ENCODE results near the gene PLCB1. TPM values are rescaled to one million over a fixed set of nuclear protein-coding genes. Genes with fewer than 3 reads are reported as not detected.

The PLCB1 gene
- 6.8 and 10.4 TPM in 2 replicates for total RNA-seq (2021)
- percentile 55 among the genes with signal in this experiment for Bru-seq, nascent RNA
- BruChase-seq, experiment 1, labeled RNA remaining after a 2-hour chase, result percentile 59 among the genes with signal in this experiment
- percentile 52 among the genes with signal in this experiment for BruChase-seq, experiment 2, labeled RNA remaining after a 6-hour chase
- long read RNA-seq, full-length matches to known transcripts, result 2 of 8 reads
- long read RNA-seq, partial matches to known transcripts, result 0 of 8 reads
- long read RNA-seq, other reads (novel, unspliced or antisense), result 6 of 8 reads

- H3K4me1 ChIP-seq (ENCODE audit: insufficient read depth, low read length, poor library complexity, severe bottlenecking), result peaks cover 16% of the 10 kb centered on the region
- H3K36me3 ChIP-seq (ENCODE audit: insufficient read depth, low read length, poor library complexity, severe bottlenecking), result no peaks in the 10 kb centered on the region
- ChIA-PET POLR2A (ENCODE audit: low non-redundant PET) (no interaction called here), CTCF (interaction anchor here (1.0 to 1.4 kb wide), 3 partner anchors 88 to 404 kb away, joined by 3 to 5 read pairs (median 3); no protein-coding TSS in a partner anchor)
- no TSS peak for BruUV-seq (replicated peaks)
- peaks cover 17% of the 10 kb centered on the region for H3K27me3 ChIP-seq (replicated peaks; ENCODE audit: insufficient read depth, low read depth, low read length, poor library complexity)
- H3K4me3 ChIP-seq (ENCODE audit: low read depth, low read length, poor library complexity, severe bottlenecking), result peak within 1 kb of the TSS; percentile 74
- intact Hi-C loops (cut with micrococcal nuclease; ENCODE audit: unreplicated experiment), result loop anchor here (2.0 to 10.0 kb wide), 4 partner anchors 90 to 587 kb away; no protein-coding TSS in a partner anchor
- no peak for TF ChIP-seq EZH2 (IDR thresholded peaks at IDR 0.05; ENCODE audit: borderline replicate concordance, low read depth, low read length, poor library complexity, severe bottlenecking)
- TF ChIP-seq CTCF (conservative IDR thresholded peaks at IDR 0.05; ENCODE audit: low read depth, low read length), result peak; percentile 85
- H3K9me3 ChIP-seq (ENCODE audit: low read depth, low read length, poor library complexity, severe bottlenecking), result no peaks in the 10 kb centered on the region
- peak within 1 kb of the TSS; percentile 63 for H3K27ac ChIP-seq (ENCODE audit: low read depth, low read length, poor library complexity, severe bottlenecking)
- DNase-seq (ENCODE audit: low spot score), result peak; percentile 90
Observed at GRCh38 chr20:8131598-8132483, at the start of gene PLCB1. Gene PLCB1, plus strand, starts transcription at chr20:8132266. Its CDS starts 386 bp downstream, at chr20:8132652.

- no peaks in the 10 kb centered on the region for H3K4me1 ChIP-seq (ENCODE audit: insufficient read depth, low read length, poor library complexity, severe bottlenecking)
- H3K4me3 ChIP-seq (ENCODE audit: low read depth, low read length, poor library complexity, severe bottlenecking), result no peak overlapping the region
- ChIA-PET CTCF (no interaction called here), POLR2A (ENCODE audit: low non-redundant PET) (no interaction called here)
- no peaks in the 10 kb centered on the region for H3K27me3 ChIP-seq (replicated peaks; ENCODE audit: insufficient read depth, low read depth, low read length, poor library complexity)
- no peaks in the 10 kb centered on the region for H3K9me3 ChIP-seq (ENCODE audit: low read depth, low read length, poor library complexity, severe bottlenecking)
- DNase-seq (ENCODE audit: low spot score), result no peak
- H3K36me3 ChIP-seq (ENCODE audit: insufficient read depth, low read length, poor library complexity, severe bottlenecking), result no peaks in the 10 kb centered on the region
- no peak for TF ChIP-seq EZH2 (IDR thresholded peaks at IDR 0.05; ENCODE audit: borderline replicate concordance, low read depth, low read length, poor library complexity, severe bottlenecking)
- TF ChIP-seq CTCF (conservative IDR thresholded peaks at IDR 0.05; ENCODE audit: low read depth, low read length), result no peak
- H3K27ac ChIP-seq (ENCODE audit: low read depth, low read length, poor library complexity, severe bottlenecking), result no peak overlapping the region
- intact Hi-C loops (cut with micrococcal nuclease; ENCODE audit: unreplicated experiment), result no loop called here
- BruUV-seq (replicated peaks), result no TSS peak
Observed at GRCh38 chr20:8082989-8083388, 49.1 kb upstream of the PLCB1 start.

GRCh38 chr20:8089668-8090067 is 42.4 kb upstream of the PLCB1 start:
- Histone ChIP-seq H3K27me3 (replicated peaks; ENCODE audit: insufficient read depth, low read depth, low read length, poor library complexity) (no peaks in the 10 kb centered on the region), H3K4me3 (ENCODE audit: low read depth, low read length, poor library complexity, severe bottlenecking) (no peak overlapping the region), H3K4me1 (ENCODE audit: insufficient read depth, low read length, poor library complexity, severe bottlenecking) (peaks cover 6% of the 10 kb centered on the region), H3K9me3 (ENCODE audit: low read depth, low read length, poor library complexity, severe bottlenecking) (no peaks in the 10 kb centered on the region), H3K27ac (ENCODE audit: low read depth, low read length, poor library complexity, severe bottlenecking) (no peak overlapping the region), H3K36me3 (ENCODE audit: insufficient read depth, low read length, poor library complexity, severe bottlenecking) (no peaks in the 10 kb centered on the region)
- TF ChIP-seq CTCF (conservative IDR thresholded peaks at IDR 0.05; ENCODE audit: low read depth, low read length) (no peak), EZH2 (IDR thresholded peaks at IDR 0.05; ENCODE audit: borderline replicate concordance, low read depth, low read length, poor library complexity, severe bottlenecking) (no peak)
- POLR2A ChIA-PET (ENCODE audit: low non-redundant PET), result no interaction called here
- BruUV-seq (replicated peaks), result no TSS peak
- CTCF ChIA-PET, result no interaction called here
- no peak for DNase-seq (ENCODE audit: low spot score)
- intact Hi-C loops (cut with micrococcal nuclease; ENCODE audit: unreplicated experiment), result no loop called here
